Tibial nerve (tissue), 4 donors: ENCODE results near the gene PABPN1L.

Experiments used
- EP300 ChIP-seq, 2 donors: sonication (generic); formaldehyde crosslinking; IDR thresholded peaks; one replicate each; pipeline ENCODE4 v1.6.1; 2017; ENCODE audit warnings: antibody characterized with exemption in 2 of 2, mild to moderate bottlenecking in 1 of 2
- POLR2A ChIP-seq, 2 donors: fragments of 450-650 bp; IDR thresholded peaks; one replicate each; pipeline ENCODE4 v1.6.1; 2017; ENCODE audit warnings: antibody characterized with exemption in 2 of 2, mild to moderate bottlenecking in 2 of 2, moderate library complexity in 2 of 2
- TF ChIP-seq, protein P1 (sequence below), 5 experiments: fragments of 200-600 bp in 3 of 5; fragments of 450-650 bp in 2 of 5; sonication (generic) in 3 of 5; IDR thresholded peaks; one replicate each; pipeline ENCODE4 v1.5.1; 2016 to 2019; ENCODE audit warnings: antibody characterized with exemption in 5 of 5, mild to moderate bottlenecking in 3 of 5, moderate library complexity in 2 of 5

- TF ChIP-seq, protein P1, sequence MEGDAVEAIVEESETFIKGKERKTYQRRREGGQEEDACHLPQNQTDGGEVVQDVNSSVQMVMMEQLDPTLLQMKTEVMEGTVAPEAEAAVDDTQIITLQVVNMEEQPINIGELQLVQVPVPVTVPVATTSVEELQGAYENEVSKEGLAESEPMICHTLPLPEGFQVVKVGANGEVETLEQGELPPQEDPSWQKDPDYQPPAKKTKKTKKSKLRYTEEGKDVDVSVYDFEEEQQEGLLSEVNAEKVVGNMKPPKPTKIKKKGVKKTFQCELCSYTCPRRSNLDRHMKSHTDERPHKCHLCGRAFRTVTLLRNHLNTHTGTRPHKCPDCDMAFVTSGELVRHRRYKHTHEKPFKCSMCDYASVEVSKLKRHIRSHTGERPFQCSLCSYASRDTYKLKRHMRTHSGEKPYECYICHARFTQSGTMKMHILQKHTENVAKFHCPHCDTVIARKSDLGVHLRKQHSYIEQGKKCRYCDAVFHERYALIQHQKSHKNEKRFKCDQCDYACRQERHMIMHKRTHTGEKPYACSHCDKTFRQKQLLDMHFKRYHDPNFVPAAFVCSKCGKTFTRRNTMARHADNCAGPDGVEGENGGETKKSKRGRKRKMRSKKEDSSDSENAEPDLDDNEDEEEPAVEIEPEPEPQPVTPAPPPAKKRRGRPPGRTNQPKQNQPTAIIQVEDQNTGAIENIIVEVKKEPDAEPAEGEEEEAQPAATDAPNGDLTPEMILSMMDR (IDR thresholded peaks at IDR 0.05) = no peak
- TF ChIP-seq EP300 (IDR thresholded peaks at IDR 0.05) (no peak), POLR2A (IDR thresholded peaks at IDR 0.05) (no peak)
Observed at GRCh38 chr16:88897696-88898425, 31.4 kb upstream of the PABPN1L start.
